GM18867 (cell line): ENCODE measurements around the gene RIOK3.

Experiments used
- ATAC-seq: cut with Tn5 transposase; IDR thresholded peaks from one replicate; pipeline ENCODE4 v1.9.1; 2021; ENCODE audit warnings: mild to moderate bottlenecking, moderate library complexity; ENCODE audit not compliant: unreplicated experiment

Gene RIOK3

DNA sequence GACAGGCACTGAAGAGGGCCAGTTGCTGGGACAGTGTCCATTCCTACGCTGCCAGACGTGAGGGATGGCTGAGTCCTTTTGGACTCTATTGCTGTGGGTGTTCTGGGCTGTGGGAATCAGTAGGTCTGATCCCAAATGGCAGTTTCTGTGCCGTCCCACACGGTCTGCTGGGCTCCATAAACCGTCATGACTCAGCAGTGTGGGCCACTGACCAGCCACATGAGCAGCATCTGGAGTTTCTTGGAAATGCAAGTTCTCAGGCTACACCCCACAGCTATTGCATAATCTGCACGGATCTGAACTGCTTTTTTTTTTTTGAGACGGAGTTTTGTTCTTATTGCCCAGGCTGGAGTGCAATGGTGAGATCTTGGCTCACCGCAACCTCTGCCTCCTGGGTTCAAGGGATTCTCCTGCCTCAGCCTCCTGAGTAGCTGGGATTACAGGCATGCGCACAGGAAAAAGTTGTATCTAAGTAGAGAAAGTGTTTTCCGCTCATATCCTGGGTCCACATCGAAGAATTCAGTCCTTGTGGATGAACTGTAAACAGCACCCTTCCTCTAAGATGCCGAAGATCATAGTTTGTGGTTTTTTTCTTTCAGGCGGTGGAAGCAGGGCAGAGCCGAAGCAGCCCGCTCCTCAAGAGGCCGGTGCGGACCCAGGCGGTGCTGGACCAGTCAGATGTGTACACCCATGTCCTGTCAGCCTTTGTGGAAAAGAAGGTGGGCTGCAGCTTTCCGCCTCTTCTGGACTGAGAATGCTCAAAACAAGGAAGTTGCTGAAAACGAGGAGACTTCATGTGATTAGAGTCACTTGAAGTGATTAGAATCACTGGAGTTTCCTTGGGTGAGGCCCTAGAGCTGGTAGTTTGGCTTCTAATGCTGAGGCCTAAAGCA is 75.7 kb downstream of the RIOK3 start:
- no peak for ATAC-seq

DNA sequence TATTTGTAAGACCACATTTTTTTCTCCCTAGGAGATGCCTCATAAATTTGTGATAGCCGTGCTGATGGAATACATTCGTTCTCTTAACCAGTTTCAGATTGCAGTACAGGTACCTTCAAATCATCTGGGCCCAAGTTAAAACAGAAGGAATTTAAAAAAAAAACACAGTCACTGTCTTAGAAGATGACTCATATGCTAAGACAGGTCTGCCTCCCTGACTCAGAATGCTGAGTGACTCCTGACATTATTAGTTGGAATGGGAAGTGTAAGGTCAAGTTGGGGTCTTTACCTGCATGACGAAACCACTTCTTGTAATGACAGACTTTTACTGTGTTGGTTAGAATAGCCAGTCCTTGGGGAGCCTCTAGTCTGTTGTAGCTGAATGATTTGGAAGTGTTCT is 76.5 kb downstream of the RIOK3 start:
- ATAC-seq = no peak

GRCh38 chr18:23530195-23530594 is 77.1 kb downstream of the RIOK3 start:
- ATAC-seq = no peak

GRCh38 chr18:23531912-23532311 is 78.8 kb downstream of the RIOK3 start:
- ATAC-seq = no peak
